ENCODE results near the gene TSNAXIP1.

- TF ChIP-seq TRIM28 (IDR thresholded peaks at IDR 0.05) (no peak), RAD21 (CRISPR knock-in tag; conservative IDR thresholded peaks at IDR 0.05 in 1 of 2, IDR thresholded peaks at IDR 0.05 in 1 of 2) (no peak), ESRRA (IDR thresholded peaks at IDR 0.05; ENCODE audit: borderline replicate concordance, low read depth) (no peak), CTCF (IDR thresholded peaks at IDR 0.05 in 2 of 3, conservative IDR thresholded peaks at IDR 0.05 in 1 of 3; ENCODE audit: insufficient read depth in 2 of 3, low read depth in 1 of 3, low read length in 3 of 3) (no peak), IRF9 (tag; IDR thresholded peaks at IDR 0.05) (no peak), EZH2 (IDR thresholded peaks at IDR 0.05; ENCODE audit: borderline replicate concordance, low read depth, low read length) (no peak), POLR2AphosphoS5 (IDR thresholded peaks at IDR 0.05; ENCODE audit: control insufficient read depth, insufficient read depth, low read depth, low read length) (no peak), FOS (IDR thresholded peaks at IDR 0.05; ENCODE audit: extremely low read depth, insufficient read length) (no peak), MTA3 (IDR thresholded peaks at IDR 0.05; ENCODE audit: borderline replicate concordance) (no peak), FOXK1 (CRISPR knock-in tag; IDR thresholded peaks at IDR 0.05; ENCODE audit: borderline replicate concordance) (no peak), POLR2AphosphoS2 (IDR thresholded peaks at IDR 0.05; ENCODE audit: low read length) (no peak), TAF1 (IDR thresholded peaks at IDR 0.05; ENCODE audit: control insufficient read depth, extremely low read depth, insufficient read depth, low read length, severe bottlenecking) (no peak)
Observed at GRCh38 chr16:67783353-67783725, 23.4 kb upstream of the TSNAXIP1 start.

All from K562 (cell line).